Measurements from ENCODE around the gene RSPO4. TPM values are rescaled to one million over a fixed set of nuclear protein-coding genes. Genes with fewer than 3 reads are reported as not detected.

The RSPO4 gene
- not detected in 2 replicates for total RNA-seq

GRCh38 chr20:1001911-1002681 lies at the start of gene RSPO4:
TSS of gene RSPO4 (minus strand) at chr20:1002311. CDS start at chr20:1002164, 147 bp downstream.

GRCh38 chr20:916125-916799 lies 85.8 kb downstream of the RSPO4 start, which contains the start of gene ANGPT4:
TSS of gene ANGPT4 (minus strand) at chr20:916334. CDS start at chr20:916214, 120 bp downstream.

Other genes starting within 250 kb of the RSPO4 start
- gene SLC52A3, start 233.8 kb downstream of the RSPO4 start, total RNA-seq = not detected in 2 replicates
- gene FAM110A, start 168.6 kb downstream of the RSPO4 start, total RNA-seq = 2.6 and 3.3 TPM in 2 replicates
- not detected in 2 replicates for gene ANGPT4, start 86.0 kb downstream of the RSPO4 start, total RNA-seq
- 29.9 and 42.6 TPM in 2 replicates for gene PSMF1, start 116.3 kb upstream of the RSPO4 start, total RNA-seq
- gene TMEM74B, start 182.7 kb upstream of the RSPO4 start, total RNA-seq = not detected in 2 replicates
- gene C20orf202, start 201.1 kb upstream of the RSPO4 start, total RNA-seq = not detected in 2 replicates
- not detected in 2 replicates for gene RAD21L1, start 223.7 kb upstream of the RSPO4 start, total RNA-seq